HEK293T (cell line): Measurements from ENCODE around the gene ANP32A.

ENCODE experiments used
- ARNT ChIP-seq: fragments of 450-650 bp; IDR thresholded peaks from 2 replicates; pipeline ENCODE4 v1.6.1; 2017; ENCODE audit warnings: mild to moderate bottlenecking
- BHLHE40 ChIP-seq: fragments of 450-650 bp; IDR thresholded peaks from 2 replicates; pipeline ENCODE4 v1.6.1; 2016; ENCODE audit warnings: mild to moderate bottlenecking, moderate library complexity, borderline replicate concordance
- CTBP1 ChIP-seq: fragments of 450-650 bp; IDR thresholded peaks from 2 replicates; pipeline ENCODE4 v1.6.1; 2016; ENCODE audit warnings: borderline replicate concordance
- ELF4 ChIP-seq: fragments of 450-650 bp; IDR thresholded peaks from 2 replicates; pipeline ENCODE4 v1.6.1; 2017; ENCODE audit warnings: antibody characterized with exemption
- FOXA1 ChIP-seq: fragments of 450-650 bp; IDR thresholded peaks from 2 replicates; pipeline ENCODE4 v1.6.1; 2016; ENCODE audit warnings: mild to moderate bottlenecking
- FOXK2 ChIP-seq: fragments of 450-650 bp; IDR thresholded peaks from 2 replicates; pipeline ENCODE4 v1.6.1; 2016; ENCODE audit warnings: mild to moderate bottlenecking
- FOXM1 ChIP-seq: fragments of 450-650 bp; IDR thresholded peaks from 2 replicates; pipeline ENCODE4 v1.6.1; 2017; ENCODE audit warnings: mild to moderate bottlenecking, borderline replicate concordance
- L3MBTL2 ChIP-seq: fragments of 450-650 bp; conservative IDR thresholded peaks from 2 replicates; pipeline ENCODE4 v1.6.1; 2016; ENCODE audit warnings: mild to moderate bottlenecking
- NFRKB ChIP-seq: fragments of 450-650 bp; IDR thresholded peaks from 2 replicates; pipeline ENCODE4 v1.6.1; 2016; ENCODE audit warnings: mild to moderate bottlenecking, moderate library complexity
- SP1 ChIP-seq: fragments of 450-650 bp; IDR thresholded peaks from 2 replicates; pipeline ENCODE4 v1.6.1; 2017
- TARDBP ChIP-seq: fragments of 450-650 bp; IDR thresholded peaks from 2 replicates; pipeline ENCODE4 v1.6.1; 2016
- ZNF384 ChIP-seq: fragments of 450-650 bp; IDR thresholded peaks from 2 replicates; pipeline ENCODE4 v1.6.1; 2016

DNA sequence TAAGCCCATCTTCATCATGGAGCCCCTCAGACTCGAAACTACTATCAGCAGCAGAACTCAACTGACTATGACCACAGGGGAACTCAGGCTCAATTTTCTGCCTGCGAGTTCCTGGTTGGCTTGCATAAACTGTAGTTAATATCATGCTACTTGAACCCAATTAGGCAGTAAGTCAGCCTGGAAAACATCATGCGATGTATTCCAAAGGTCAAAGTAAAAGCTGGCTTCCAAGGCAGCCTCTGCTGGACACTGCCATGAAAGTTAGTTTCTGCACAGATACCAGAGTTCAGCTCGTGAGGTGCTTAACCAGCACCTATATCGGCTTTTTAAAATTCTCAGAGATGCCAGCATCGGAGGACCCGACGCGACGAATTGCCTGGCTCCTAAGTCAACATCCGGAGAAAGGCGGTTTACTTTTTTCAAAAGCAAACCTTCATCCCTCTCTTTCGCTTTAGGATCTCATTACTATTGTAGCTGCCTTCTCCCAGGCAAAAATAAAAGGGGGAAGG is 3.8 kb downstream of the ANP32A start:
- TF ChIP-seq BHLHE40 (no peak), FOXK2 (no peak), FOXA1 (no peak), CTBP1 (no peak), FOXM1 (no peak), SP1 (no peak), NFRKB (no peak), TARDBP (no peak), ARNT (no peak), ZNF384 (no peak), L3MBTL2 (no peak), ELF4 (no peak)
